Measurements from ENCODE around the gene PGBD2. TPM values are rescaled to one million over a fixed set of nuclear protein-coding genes. Genes with fewer than 3 reads are reported as not detected.

PGBD2 gene
- total and polyA plus RNA-seq, 9 of the 15 experiments (the other 6 are each of a cell fraction or from before 2014, with no cell fraction given), result 11.9 to 21.8 (median 14.7) TPM

DNA sequence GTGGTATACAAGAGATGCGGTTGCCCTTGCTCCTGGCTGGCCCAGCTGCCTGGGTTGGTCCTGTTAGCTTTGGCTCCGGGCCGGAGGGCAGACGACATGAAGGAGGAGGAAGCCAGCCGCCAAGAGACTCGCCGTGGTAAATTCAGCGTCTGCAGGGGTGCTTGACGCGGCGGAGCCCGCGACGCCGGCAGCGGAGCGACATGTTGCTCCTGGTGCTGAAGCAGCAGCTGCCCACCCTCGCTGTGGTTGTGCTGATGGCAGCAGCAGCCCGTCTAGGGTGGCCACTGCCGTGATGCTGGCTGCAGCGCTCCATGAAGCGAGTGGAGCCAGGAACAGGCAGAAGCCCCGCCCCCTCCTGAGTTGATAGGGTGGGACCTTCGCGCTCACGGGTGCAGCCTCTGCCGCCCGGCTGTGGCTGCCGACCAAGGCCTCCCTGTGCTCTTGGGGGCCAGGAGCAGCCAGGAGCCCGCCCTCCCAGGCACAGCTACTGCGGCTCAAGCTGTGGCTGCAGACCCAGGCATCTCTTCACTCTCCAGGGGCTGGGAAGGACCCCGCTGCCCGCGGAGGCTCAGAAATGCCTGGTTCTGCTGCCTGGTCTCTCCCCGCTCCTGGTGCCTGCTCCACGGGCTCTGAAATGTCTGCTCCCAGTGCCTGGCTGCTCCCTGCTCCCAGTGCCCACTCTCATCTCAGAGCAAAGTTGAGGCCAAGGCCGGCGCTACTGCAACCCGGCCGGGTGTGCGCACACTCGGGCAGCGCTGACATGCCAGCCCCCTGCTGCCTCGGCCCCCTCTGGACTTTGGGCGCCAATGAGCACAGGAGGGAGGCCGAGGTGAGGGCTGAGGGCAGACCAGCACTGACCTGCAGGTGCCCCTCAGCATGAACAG is 42.8 kb upstream of the PGBD2 start (continued):
- TF ChIP-seq ETS2 (tag; IDR thresholded peaks at IDR 0.05; ENCODE audit: borderline replicate concordance, poor library complexity, severe bottlenecking) (no peak), SAP30 (IDR thresholded peaks at IDR 0.05; ENCODE audit: borderline replicate concordance, insufficient read depth, low read depth, low read length, poor library complexity, severe bottlenecking) (no peak), YY1 (IDR thresholded peaks at IDR 0.05; ENCODE audit: borderline replicate concordance in 1 of 3, control insufficient read depth in 1 of 3, extremely low read depth in 1 of 3, insufficient read depth in 3 of 3, insufficient read length in 1 of 3, insufficient replicate concordance in 2 of 3, low read depth in 1 of 3, low read length in 2 of 3) (peak in 2 of 3 experiments; percentile 16 to 41), XRCC4 (IDR thresholded peaks at IDR 0.05; ENCODE audit: extremely low read depth, insufficient read depth, insufficient read length) (no peak), ZNF76 (CRISPR knock-in tag; IDR thresholded peaks at IDR 0.05; ENCODE audit: borderline replicate concordance) (no peak), MEF2D (tag; conservative IDR thresholded peaks at IDR 0.05; ENCODE audit: low read depth) (no peak), ZNF124 (CRISPR knock-in tag; IDR thresholded peaks at IDR 0.05) (no peak), ZBTB17 (CRISPR knock-in tag; IDR thresholded peaks at IDR 0.05) (no peak), ZNF174 (CRISPR knock-in tag; IDR thresholded peaks at IDR 0.05) (no peak), KAT7 (CRISPR knock-in tag; IDR thresholded peaks at IDR 0.05; ENCODE audit: borderline replicate concordance) (peak; percentile 45; the same call in 1 of the 2 replicates), KDM1A (IDR thresholded peaks at IDR 0.05) (no peak), JUNB (CRISPR knock-in tag; conservative IDR thresholded peaks at IDR 0.05) (no peak), SETDB1 (IDR thresholded peaks at IDR 0.05; ENCODE audit: low read length) (no peak), BACH1 (tag; IDR thresholded peaks at IDR 0.05) (no peak), CBX5 (IDR thresholded peaks at IDR 0.05; ENCODE audit: borderline replicate concordance, low read depth) (no peak), TSC22D4 (tag; IDR thresholded peaks at IDR 0.05) (no peak), SLC30A9 (CRISPR knock-in tag; IDR thresholded peaks at IDR 0.05) (no peak), ETV6 (IDR thresholded peaks at IDR 0.05; ENCODE audit: borderline replicate concordance in 1 of 2, low read depth in 2 of 2, low read length in 1 of 2) (no peak), ETV6 (CRISPR knock-in tag; IDR thresholded peaks at IDR 0.05; ENCODE audit: borderline replicate concordance) (no peak)
- TF ChIP-seq, protein P1, sequence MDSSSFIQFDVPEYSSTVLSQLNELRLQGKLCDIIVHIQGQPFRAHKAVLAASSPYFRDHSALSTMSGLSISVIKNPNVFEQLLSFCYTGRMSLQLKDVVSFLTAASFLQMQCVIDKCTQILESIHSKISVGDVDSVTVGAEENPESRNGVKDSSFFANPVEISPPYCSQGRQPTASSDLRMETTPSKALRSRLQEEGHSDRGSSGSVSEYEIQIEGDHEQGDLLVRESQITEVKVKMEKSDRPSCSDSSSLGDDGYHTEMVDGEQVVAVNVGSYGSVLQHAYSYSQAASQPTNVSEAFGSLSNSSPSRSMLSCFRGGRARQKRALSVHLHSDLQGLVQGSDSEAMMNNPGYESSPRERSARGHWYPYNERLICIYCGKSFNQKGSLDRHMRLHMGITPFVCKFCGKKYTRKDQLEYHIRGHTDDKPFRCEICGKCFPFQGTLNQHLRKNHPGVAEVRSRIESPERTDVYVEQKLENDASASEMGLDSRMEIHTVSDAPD (CRISPR knock-in tag; IDR thresholded peaks at IDR 0.05), result no peak
- TF ChIP-seq, protein P2, sequence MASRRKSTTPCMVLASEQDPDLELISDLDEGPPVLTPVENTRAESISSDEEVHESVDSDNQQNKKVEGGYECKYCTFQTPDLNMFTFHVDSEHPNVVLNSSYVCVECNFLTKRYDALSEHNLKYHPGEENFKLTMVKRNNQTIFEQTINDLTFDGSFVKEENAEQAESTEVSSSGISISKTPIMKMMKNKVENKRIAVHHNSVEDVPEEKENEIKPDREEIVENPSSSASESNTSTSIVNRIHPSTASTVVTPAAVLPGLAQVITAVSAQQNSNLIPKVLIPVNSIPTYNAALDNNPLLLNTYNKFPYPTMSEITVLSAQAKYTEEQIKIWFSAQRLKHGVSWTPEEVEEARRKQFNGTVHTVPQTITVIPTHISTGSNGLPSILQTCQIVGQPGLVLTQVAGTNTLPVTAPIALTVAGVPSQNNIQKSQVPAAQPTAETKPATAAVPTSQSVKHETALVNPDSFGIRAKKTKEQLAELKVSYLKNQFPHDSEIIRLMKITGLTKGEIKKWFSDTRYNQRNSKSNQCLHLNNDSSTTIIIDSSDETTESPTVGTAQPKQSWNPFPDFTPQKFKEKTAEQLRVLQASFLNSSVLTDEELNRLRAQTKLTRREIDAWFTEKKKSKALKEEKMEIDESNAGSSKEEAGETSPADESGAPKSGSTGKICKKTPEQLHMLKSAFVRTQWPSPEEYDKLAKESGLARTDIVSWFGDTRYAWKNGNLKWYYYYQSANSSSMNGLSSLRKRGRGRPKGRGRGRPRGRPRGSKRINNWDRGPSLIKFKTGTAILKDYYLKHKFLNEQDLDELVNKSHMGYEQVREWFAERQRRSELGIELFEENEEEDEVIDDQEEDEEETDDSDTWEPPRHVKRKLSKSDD (conservative IDR thresholded peaks at IDR 0.05; ENCODE audit: low read length), result no peak
- TF ChIP-seq, protein P3, sequence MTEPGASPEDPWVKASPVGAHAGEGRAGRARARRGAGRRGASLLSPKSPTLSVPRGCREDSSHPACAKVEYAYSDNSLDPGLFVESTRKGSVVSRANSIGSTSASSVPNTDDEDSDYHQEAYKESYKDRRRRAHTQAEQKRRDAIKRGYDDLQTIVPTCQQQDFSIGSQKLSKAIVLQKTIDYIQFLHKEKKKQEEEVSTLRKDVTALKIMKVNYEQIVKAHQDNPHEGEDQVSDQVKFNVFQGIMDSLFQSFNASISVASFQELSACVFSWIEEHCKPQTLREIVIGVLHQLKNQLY (CRISPR knock-in tag; conservative IDR thresholded peaks at IDR 0.05), result no peak
